COR-L47 (cell line): Measurements from ENCODE around the gene NLRC5.
A peak's percentile ranks its signal among the peaks of the same experiment; 100 is the strongest.
"Not testable (repeated sequence)": the region's sequence is repeated elsewhere in the genome, so short reads cannot be mapped to it uniquely, and the experiment has no call there.

Source experiments
- DNase-seq: peaks from one replicate; lab custom pipeline; 2025; lab: John Stamatoyannopoulos, UW

NLRC5 gene

DNA sequence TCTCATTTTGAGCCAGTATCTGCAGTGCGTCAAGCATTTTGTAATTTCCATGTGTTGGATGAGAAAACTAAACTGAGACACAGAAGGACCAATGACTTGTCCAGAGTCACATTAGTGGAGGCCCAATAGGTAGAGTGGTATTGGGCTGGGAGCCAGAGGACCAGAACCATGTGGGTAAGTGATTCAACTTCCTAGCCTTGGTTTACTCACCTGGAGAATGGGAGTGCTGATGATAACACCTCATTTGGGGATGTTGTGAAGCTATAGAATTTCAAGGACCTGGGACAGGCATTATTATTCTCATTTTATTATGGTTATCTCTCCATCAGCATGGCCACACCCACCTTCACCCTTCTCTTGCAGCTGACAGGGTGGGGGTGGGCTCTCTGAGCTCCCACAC, 111.1 kb downstream of the NLRC5 start:
- DNase-seq: no peak

DNA sequence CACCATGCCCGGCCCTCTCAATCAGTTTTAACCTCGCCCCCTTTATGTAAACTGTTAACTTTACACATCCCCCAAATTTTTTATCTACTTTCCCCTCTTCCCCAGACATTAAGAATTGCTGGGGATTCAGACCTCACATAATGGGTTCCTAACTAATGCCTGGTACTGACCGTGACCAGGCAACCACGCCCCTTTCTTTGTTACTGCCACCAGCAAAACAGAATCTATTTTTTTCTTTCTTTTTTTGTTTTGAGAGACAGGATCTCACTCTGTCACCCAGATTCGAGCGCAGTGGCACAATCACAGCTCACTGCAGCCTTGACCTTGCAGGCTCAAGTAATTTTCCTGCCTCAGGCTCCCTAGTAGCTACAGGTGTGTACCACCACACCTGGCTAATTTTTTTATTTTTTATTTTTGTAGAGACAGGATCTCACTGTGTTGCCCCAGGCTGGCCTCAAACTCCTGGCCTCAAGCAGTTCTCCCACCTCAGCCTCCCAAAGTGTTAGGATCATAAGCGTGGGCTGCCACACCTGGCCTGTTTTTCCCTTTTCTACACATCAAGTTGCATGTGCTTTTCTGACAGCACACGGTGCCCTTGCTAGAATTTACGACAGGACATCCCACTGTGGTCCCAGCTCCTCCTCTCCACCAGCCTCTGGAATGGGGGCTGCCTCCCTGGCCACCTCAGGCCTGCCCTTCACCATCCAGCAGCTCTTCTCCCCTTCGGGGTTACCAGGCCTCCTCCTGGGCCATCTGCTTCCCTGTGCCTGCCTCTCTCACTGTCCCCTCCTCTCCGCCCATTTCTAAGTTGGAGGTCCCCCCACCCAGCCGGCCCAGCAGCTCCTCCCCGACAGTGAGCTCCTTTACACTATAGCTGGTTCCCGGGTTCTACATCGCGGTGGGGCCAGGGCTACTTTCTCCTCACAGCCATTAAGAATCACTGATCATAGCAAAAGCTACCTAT, 113.8 kb downstream of the NLRC5 start:
- no peak for DNase-seq

DNA sequence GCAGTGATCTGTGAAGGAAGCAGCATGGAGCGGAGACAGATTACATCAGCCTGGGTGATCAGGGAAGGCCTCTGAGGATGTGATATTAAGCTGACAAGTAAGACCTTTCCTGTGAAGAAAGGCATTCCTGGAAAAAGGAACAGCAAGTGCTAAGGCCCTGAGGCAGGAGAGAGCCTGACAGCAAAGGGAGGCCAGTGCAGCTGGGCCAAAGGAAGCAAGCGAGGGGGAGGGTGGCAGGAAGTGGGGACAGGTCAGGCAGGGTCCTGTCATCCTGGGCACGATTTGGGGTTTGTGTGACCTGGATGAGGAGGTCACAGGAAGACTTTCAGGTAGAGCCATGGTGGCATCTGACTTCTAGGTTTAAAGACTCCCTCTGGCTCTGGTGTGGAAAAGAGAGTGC, 115.3 kb downstream of the NLRC5 start:
- DNase-seq: no peak

DNA sequence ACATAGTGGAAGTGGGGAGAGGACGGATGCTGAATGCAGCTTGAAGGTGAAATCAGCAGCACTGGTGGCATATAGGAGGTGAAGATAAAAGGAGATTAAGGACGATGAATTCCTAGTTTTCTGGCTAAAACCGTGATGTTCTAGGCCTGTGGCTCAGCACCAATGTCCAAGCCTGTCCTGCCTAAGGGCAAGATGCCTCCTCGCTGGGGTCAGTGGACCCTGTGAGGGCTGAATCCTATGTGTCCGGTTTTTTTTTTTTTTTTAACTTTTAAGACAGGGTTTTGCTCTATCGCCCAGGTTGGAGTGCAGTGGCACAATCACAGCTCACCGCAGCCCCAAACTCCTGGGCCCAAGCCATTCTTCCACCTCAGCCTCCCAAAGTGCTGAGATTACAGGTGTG, 115.8 kb downstream of the NLRC5 start:
- no peak for DNase-seq

DNA sequence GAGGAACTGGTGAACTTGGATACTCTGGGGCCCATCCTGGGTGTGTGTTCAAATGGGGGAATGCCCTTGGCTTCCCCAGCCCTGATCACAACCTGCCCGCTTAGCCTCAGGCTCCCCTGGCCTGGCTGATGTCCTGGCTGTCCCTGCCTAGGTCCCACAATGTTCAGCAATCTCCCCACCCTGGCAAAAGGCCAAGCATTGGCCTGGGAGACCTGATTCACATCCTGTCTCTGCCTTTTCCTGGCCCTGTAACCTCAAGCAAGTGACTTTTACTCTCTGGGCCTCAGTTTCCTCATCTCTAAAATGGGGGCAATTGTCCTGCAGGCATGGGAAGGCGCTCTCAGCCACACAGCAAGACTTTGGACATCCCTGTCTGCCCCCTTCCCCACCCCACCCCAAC, 117.4 kb downstream of the NLRC5 start:
- no peak for DNase-seq

DNA sequence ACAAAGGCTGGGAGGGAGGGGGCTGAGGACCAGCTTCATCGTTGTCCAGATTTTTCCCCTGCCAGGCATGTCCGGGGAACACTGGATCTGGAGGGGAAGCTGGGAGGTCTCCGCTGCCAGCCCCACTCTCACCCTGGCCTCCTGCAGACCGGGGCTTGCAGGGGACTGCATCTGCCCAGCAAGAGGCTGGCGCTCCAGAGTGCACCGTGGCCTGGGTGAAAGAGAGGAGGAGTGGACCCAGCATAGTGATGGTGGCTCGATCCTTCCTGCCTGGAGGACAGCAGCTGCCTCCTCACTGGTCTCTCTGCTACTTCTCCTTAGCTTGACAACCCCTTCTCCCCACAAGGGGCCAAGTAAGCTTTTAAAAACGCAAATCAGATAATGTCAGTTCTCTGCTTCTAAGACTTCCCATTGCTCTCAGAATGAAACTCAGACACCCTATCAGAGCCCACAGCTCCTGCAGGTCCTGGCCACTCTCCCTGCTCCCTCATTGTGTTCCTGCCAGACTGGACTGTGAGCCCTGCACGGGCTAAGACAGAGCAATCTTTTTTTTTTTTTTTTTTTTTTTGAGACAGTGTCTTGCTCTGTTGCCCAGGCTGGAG, 118.1 kb downstream of the NLRC5 start:
- no peak for DNase-seq

DNA sequence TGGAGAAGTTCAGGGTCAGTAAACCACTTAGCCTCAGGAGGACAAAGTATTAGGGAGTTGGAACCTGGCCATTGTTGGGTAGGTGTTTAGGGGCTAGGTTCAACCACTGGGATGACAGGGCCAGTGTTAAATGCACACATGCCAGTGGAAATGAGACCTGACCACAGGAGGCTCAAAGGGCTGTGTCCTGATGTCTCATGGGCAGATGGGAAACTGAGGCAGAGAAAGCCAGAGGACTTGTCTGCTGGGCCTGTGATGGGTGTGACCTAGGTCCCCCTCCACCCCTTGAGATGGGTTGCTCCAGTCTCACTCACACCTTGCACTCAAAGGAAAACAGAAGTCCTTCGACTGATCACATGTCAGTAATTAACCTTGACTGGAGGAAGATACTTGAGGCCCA, 119.1 kb downstream of the NLRC5 start:
- DNase-seq: no peak

DNA sequence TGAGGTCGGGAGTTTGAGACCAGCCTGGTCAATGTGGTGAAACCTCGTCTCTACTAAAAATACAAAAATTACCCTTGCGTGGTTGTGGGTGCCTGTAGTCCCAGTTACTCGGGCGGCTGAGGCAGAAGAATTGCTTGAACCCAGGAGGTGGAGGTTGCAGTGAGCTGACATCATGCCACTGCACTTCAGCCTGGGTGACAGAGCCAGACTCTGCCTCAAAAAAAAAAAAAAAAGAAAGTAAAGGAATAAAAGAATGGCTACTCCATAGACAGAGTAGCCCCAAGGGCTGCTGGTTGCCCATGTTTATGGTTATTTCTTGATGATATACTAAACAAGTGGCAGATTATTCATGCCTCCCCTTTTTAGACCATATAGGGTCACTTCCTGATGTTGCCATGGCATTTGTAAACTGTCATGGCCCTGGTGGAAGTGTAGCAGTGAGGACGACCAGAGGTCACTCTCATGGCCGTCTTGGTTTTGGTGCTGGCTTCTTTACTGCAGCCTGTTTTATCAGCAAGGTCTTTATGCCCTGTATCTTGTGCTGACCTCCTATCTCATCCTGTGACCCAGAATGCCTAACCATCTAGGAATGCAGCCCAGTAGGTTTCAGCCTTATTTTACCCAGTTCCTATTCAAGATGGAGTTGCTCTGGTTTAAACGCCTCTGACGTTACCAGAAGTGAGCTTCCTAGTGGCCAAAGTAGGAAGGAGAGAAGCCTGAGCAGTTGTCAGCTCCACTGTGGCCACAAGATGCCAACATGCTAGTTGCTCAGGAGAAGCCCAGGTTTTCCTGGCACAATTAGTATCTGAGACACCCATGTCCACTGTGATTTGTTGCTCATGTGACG, 120.1 kb downstream of the NLRC5 start:
- DNase-seq: not testable (repeated sequence)

DNA sequence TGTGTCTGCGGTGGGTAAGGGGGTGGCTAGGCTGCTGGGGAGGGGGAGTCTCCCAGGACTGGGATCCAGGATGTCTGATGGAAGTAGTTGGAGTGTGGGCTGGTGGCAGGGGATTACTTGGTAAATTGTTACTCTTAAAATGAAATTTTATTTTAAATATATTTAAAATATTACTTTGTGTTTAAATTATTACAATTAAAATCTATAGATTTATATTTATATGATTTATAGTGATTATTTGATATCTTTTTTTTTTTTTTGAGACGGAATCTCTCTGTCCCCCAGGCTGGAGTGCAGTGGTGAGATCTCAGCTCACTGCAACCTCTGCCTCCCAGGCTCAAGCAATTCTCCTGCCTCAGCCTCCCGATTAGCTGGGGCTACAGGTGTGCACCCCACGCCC, 121.6 kb downstream of the NLRC5 start:
- no peak for DNase-seq

DNA sequence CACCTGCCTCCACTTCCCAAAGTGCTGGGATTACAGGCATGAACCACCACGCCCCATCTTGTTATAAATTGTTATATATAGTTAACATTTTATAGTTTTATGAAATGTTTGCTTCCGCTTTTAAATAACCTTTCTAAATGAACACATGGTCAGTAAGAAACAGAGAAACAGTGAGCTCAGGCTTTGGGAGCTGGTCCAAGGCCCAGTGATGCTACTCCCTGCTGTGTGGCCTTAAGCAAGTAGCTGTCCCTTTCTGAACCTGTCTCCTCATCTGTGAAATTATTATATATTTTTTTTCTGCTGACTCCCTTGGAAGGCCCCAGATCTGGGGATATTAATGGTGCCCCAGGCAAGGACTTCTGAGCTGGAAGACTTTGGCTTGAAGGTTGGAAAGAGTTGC, 122.1 kb downstream of the NLRC5 start:
- no peak for DNase-seq

DNA sequence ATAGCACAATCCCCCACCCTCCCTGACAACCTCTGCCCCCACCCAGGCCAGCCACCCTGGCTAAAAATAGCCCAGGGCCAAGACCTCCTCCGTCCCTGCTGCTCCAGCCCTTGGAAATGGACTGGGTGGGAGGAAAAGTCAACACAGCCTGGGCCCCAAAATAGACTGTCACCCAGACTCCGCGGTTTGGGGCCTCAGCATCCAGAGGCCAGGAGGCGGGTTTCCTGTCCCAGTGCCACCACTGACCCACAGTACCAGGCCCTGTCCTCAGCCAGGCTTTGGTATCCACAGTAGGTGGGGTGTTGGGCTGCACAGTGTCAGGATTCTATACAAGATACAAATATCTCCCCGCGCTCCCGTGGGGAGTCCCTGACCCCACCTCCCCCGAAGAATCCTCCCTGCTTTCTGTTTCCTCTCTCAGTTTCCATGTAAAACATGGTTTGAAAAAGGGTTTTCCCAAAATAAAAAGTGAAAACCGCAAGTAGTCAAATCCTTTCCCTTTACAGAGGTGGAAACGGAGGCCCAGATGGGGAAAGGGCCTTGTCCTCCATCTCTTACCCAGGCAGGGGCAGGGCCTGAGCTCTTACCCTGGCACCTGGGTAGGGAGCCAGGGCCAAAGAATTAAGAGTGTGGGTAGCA, 123.2 kb downstream of the NLRC5 start:
- no peak for DNase-seq

DNA sequence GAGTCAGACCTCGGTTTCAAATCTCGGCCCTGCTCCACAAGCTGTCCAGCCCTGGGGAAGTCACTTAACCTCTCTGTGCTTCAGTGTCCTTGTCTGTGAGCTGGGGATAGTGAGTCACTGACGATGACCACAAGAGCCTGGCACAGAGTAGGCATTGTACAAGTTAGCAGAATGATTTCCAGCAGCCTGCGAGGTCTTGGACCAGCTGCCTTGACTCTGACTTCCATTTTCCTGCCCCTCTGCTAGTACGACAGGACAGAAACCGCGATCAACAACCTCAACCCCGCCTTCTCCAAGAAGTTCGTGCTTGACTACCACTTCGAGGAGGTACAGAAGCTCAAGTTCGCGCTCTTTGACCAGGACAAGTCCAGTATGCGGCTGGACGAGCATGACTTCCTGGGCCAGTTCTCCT, 123.7 kb downstream of the NLRC5 start:
- no peak for DNase-seq

DNA sequence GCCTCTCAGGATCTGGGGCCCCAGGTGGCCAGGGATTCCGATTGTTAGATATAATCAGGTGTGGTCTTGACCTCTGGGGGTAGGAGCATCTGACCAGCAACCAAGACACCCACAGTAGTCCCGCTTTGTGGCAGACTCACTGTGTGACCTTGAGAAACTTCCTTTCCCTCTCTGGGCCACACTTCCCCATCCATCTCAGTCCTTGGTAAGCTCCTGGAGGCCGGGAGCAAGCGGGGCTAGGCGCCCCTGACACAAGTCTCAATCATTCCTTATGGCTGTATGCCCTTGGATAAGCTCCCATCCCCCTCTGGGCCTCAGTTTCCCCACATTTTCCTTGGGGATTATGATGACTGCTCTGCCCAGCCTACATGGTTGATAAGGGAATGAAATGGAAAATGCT, 124.3 kb downstream of the NLRC5 start:
- DNase-seq: no peak

DNA sequence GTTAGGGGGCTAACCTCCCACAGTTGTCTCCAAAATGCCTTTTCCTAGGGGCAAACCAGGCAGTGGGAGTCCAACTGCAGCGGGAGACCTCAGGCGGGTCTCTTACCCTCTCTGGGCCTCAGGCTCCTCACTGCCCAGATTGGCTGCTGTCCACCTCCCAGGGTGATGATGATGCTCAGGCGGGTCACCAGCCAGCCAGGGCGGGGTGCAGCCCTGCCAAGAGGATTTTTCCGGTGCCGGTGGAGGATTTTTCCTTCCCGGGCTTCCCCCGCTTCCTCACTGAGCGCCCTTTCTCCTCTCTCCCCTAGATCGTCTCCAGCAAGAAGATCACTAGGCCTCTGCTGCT, 125.8 kb downstream of the NLRC5 start:
- DNase-seq: no peak

DNA sequence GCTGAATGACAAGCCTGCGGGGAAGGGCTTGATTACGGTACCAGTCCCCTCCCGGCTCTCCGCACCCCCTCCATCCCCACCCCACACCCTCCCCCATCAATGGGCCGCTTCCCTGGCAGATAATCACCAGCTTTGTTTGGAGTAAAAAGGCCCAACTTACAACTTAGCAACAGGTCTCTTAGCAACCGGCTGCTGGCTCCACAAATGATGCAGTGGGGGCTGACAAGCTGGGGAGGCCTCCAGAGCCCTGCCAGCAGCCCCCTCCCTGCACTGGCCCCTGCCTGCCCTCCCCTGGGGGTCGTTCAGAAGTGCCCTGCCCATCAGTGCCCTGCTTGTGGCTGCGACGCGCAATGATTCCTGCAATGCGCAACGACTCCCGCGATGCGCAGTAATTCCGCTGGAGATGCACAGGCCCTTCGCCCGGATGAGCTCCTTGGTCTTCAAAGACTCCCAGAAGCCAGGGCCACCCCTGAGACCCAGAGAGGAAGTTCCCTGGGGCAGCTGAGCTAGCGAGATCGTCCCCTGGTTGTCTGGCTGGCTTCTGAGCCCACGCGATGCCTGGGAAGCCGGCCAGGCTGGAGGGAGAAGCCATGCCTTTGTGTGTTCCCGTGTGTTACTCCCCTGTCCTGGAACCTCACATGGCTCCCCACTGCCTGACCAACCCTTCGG, 126.3 kb downstream of the NLRC5 start:
- DNase-seq: peak; percentile 89

DNA sequence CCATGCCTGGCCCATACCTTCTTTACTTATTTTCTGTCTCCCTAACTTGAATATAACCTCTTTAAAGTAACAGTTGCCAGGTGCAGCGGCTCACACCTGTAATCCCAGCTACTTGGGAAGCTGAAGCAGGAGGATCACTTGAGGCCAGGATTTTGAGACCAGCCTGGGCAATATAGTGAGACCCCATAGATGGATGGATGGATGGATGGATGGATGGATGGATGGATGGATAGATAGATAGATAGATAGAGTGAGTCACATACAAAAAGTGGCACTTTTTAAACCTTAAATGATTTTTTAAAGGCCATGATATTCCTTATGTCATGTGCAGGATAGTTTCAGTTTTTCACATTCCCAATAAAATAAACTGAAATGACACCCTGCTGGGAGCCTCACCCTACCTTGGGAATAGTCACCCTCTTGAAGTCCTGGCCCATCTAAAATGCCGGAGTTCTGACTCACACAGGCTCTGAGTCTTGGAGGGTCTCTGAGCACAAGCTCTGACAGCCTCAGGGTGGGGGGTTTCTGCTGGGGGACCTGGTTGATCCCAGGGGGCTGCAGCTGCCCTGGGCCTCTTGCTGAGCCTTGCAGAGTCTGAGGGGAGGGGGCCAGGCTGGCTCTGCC, 129.2 kb downstream of the NLRC5 start:
- no peak for DNase-seq

DNA sequence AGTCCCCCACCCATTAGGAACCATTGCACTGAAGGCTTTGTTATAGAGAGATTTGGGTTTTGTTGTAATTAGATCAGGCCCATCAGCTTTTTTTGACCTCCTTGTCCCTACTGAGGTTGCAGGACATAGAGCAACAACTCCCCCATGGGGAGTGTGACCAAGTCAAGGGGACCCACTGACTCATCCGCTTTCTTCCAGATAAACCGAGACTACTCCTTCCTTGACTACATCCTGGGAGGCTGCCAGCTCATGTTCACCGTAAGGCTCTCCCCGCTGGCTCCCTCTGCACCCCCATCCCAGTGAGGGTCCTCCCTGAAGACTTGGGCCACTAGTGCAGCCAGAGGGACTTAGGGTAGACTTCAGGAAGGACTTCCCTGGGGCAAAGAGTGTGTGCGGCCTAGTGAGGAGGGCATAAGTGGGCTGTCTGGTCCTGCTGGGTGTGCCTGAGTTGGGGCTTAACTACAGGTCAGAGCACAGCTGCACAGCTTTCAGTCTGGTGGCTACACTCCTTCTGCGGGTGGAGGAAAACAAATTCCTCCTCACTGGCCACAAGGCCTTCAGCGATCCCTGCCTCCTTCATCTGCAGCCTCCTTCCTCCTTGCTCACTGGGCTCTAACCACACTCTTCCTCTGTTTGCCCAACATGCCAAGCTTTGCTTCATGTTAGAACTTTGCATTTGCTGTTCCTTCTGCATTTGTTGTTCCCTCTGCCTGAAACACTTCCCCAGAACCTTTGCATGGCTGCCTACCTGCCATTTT, 134.0 kb downstream of the NLRC5 start:
- no peak for DNase-seq

DNA sequence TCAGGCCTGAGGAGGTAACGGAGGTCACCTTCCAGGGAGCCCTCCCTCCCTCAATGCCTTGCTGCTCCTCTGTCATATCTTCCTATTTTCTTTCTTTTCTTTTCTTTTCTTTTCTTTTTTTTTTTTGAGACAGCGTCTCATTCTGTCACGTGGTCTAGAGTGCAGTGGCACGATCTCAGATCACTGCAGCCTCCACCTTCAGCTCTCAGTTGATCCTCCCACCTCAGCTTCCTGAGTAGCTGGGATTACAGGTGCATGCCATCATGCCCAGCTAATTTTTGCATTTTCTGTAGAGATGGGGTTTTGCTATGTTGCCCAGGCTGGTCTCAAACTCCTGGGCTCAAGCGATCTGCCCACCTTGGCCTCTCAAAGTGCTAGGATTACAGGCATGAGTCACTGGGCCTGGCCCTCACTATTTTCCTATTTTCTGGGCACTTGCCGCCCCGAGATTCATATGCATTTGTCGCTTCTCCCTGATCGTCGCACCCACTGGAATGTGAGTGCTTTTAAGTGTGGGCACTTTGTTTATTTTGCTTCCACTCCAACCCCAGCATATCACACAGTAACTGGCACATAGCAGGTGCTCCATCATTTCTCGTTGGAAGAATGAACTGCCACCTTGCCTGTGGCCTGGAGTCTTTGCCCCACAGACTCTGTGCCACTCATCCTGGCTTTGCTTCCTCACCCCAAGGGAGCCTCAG, 134.8 kb downstream of the NLRC5 start:
- DNase-seq: no peak

DNA sequence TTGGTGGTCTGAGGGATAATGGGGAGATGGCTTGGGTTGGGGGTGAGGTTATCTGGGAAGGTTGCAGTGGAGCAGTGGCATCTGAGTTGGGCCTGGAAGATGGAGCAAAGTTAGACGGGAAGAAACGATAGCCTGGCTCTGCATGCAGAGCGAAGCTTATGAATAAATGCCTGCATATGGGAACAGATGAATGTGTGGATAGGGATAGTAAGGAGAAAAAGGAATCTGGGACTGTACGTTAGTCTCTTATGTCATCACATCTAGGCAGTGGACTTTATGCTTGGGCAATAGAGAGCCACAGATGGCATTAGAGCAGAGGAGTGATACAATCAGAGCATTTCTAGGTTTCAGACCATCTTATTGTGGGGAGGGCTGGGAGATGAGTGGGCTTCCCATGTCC, 136.0 kb downstream of the NLRC5 start:
- DNase-seq: no peak

DNA sequence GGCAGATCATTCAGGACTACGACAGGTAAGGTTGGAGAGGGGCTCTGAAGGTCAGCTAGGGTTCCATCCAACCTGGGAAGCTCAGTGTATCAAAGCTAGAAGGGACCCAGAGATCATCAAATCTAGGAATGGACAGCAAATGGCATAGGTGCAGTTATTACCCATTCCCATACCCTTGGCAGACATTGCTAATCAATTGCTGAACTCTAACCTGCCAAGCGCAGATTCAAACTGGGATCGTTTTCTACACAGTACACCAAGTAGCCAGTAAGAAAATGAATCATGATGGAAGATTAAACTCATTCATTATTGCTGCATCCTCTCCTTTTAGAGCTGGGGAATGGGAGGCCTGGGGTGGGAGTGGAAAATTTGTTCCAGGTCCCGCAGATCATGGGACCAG, 136.6 kb downstream of the NLRC5 start:
- no peak for DNase-seq
